HG02870 (cell line): ENCODE measurements around the gene CLCNKA.
"Not testable (repeated sequence)": the region's sequence is repeated elsewhere in the genome, so short reads cannot be mapped to it uniquely, and the experiment has no call there.

Source experiments
- ATAC-seq: cut with Tn5 transposase; IDR thresholded peaks from one replicate; pipeline ENCODE4 v1.9.1; 2021; ENCODE audit warnings: mild to moderate bottlenecking, moderate library complexity; ENCODE audit not compliant: unreplicated experiment

Gene CLCNKA

DNA sequence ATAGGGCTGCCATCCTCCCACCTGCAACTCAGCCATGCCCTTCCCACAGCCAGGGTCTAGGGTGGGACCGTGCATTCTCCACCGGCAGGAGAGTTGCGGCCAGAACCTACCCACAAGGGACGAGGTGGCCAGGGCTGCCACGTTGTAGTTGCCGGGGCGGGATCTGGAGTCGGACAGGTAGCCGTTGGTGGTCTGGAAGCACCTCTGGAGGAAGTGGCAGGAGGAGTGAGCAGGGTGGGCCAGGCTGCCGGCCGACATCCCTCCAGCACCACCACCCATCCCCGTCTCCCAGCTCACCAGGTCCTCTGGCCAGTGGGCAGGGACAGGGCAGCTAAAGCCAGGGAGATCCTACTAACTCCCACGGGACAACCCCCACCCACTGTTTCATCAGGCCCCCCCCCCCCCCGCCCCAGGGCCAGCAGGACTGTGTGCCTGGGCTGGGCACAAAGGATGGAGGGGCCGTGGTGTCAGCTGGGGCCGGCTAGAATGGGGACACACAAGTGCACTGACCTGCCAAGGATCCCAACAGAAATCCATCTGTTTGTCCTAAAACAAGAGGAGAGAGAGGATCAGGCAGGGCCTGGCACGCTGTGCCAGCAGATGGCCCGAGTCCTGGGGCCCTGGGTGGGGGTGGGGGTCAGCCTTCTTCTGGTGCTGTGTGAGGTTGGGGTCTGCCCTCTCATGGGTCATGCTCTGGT, 40.3 kb downstream of the CLCNKA start:
- not testable (repeated sequence) for ATAC-seq

DNA sequence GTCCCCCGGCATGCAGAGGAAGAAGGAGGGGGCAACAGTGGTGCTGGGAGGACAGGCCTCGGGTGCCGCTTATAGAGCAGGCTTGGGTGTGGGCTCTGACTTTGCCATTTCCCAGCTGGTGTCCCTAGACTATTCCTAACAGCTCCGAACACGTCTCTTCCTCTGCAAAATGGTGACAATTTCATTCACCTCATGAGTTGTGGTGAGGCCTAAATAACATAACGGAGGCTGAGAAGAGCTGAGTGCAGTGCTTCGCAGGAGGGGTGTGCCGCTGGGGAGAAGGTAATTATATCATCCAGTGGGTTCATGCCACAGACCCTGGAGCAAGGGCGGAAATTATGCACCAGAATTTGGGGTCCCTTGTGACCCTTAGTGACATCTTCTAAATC, 40.8 kb downstream of the CLCNKA start:
- ATAC-seq, result not testable (repeated sequence)

DNA sequence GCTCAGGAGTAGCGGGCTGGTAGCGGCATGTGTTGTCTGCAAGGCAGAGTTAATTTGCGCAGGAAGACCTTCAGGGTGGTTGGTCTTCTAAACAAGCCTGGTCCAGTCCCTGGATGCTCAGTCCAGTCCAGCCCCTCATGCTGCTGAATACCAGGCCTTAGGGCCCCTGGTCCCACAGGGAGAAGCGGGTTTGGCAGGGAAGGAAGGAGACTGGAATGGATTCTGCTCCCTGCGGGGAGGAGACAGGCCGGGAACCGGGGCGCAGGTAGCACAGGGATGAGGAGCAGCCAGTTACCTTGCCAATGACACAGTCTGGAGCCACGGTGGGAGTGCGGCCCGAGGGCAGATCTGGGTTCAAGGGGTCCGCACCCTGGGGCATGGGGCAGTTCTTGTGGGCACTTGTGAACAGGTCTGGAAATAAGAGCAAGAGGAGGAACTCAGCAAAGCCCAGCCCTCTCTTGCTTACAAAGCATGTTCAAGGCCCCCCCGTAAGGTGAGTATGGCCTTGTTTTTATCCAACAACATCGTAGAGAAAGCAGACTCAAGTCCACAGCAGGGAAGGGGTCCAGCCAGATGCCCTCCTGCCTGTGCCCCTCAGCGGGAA, 41.5 kb downstream of the CLCNKA start:
- ATAC-seq, result no peak

DNA sequence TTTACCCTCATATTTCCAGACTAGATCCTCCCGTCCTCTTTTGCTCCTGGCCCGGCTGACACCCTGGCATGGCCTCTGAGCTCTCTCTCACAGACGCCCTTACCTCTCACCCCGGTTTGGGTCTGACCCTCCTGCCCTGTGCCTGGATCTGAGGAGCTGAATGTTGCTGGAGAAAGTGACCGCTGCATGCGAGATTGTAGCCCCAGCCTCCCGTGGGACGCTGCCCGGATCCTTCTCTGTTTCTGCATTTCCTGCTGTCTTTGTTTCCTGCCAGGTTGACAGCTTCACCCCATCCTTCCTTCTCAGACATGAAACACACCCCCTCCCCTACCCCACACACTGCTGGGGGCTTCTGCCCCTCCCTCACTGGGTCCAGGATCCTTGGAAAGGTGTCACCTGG, 42.1 kb downstream of the CLCNKA start:
- ATAC-seq, result no peak

DNA sequence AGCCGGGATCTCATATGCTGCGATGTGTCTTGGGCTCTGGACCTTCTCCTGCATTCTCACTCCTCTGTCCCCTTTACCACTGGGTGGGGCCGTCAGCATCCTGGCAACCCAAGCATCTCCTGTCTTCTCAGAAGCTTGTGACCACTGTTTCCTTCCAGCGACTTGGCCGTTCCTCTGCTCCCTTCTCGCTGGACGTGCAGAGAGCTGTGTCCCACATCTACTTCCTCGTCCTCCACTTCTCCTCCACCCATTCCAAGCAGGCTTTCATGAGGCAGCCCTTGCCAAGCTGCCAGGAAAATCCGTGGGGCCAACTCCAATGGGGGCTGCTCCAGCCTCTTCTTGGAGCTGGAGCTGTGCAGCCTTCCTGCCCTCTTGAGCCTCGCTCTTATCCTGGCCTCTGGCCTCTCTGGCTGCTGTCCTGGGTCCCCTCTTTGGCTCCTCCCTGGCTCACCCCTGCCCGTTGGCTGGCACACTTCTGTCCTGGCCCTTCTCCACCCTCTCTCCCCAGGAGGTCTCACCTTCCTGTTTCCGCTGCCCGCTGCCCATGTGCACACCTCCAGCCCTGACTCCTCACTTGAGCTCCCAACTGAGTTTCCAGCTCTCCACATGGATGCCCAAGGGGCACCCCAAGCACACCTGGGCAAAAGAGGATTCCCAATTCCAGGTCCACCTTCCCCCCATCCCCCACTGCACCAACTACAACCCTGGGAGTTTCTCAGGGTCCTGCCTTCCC, 42.9 kb downstream of the CLCNKA start:
- no peak for ATAC-seq

DNA sequence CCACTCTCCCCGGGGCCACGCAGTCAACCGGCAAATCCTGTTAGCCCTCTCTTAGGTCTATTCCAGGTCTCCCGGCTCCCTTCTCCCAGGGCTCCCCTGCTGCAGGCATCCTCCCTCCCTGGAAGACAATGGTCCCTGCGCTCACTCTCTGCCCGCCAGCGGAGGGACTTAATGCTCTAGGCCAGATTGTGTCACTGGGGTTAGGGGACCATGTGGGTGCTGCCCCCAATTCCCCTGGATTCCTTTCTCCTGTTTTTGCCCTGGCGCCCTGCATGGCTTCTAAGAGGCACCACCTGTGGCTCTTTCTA, 43.4 kb downstream of the CLCNKA start:
- no peak for ATAC-seq

DNA sequence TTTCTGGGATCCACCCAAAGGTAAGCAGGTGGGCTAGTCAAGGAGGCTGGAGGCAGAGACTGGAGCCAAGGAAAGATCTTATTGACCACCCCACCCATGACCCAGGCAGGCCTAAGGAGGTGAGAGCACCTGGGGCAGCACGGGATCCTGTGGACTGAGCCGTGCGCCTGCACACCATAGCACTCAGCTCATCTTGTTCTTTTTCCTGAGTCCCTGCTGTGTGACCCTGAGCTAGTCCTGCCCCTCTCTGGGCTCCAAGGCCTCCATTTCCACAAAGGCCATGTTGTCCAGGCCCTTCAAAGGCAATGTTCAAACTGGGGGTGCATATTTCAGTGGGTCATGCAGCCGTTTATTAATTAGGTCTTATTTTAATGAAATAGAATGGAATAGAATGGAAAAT, 44.4 kb downstream of the CLCNKA start:
- ATAC-seq, result no peak

DNA sequence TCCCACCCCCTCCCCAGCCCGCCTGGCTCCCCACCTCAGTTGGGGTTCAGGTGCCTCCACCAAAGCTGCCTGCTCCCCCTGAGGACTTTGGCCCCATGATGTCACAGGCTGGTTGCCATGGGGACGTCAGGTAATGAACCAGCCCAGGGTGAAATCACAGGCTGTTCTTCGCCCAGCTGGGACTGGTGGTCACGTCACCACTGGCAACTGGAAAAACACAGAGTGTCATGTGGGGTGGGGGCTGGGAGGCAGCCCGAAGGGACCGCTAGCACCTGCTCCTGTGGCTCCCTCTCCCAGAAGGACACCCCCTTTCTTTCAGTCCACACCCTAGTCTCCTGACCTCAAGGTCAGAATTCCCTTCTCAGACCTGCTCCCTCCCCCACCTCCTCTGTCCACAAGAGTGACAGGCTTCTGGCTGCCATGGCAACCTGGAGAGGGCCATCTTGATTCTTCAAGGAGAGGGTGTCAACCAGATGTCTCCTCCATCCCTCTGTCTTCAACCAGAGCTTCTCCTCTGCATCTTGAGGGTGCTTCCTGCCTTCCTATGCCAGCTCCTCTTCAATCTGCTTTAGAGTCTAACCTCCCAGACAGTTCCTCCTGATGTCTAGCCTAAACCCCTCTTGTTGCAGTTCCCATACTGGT, 45.4 kb downstream of the CLCNKA start:
- ATAC-seq, result no peak

DNA sequence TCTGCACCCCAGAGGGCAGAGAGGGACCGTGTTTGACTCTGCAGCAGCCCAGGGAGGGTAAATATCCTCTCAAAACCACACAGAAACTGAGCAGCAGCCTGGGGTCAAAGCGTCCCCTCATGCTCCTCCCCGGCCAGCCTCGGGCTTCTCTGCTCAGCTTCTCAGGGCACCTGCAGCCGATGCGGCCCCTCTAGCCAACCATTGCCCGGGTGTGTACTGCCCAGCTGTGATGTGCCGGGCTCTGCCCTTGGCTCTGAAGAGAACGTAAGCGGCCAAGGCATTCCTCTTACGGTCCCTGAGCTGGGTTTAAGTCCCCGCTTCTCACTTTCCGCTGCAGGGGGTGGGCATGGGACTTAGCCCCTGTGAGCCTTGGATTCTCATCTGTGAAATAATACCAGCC, 46.1 kb downstream of the CLCNKA start:
- no peak for ATAC-seq

DNA sequence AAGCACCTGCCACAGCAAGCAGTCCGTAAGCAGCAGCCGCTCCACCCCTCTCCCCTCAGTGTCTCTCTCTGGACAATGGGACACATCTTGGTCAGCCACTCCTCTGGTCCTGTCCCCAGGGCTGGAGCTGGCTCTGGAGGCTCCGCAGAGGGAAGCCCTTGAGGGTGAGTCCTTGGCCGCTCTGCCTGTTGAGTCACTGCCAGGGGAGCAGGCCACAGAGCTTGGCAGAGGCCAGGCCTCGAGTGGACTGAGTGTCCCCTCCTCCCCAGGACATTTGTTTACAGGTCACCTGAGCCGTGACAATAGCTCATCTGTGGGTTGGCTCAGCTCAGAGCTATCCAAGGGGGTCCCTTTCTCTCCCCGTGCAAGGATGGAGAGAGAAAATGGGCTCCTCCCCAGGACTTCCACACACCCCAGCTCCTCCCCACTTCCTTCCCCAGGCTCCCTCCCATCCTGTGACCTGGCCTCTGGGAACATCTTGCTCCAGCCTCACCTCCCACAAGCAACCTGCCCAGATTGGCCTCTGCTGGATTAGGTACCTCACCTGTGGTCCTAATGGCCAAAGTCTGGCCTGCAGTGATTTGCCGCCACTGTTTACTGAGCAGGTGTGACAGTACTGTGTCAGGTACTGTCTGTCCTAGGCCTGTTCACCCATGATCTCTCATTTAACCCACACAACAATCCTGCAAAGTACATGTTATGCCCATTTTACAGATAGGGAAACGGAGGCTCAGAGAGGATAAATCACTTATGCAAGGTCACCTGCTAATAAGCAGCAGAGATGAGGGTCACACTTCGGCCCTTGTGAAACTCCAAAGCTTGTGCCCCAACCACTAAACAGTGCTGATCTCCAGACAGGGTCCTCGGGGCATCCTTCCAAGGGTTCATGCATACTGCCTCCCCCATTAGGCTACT, 46.8 kb downstream of the CLCNKA start:
- ATAC-seq, result no peak

DNA sequence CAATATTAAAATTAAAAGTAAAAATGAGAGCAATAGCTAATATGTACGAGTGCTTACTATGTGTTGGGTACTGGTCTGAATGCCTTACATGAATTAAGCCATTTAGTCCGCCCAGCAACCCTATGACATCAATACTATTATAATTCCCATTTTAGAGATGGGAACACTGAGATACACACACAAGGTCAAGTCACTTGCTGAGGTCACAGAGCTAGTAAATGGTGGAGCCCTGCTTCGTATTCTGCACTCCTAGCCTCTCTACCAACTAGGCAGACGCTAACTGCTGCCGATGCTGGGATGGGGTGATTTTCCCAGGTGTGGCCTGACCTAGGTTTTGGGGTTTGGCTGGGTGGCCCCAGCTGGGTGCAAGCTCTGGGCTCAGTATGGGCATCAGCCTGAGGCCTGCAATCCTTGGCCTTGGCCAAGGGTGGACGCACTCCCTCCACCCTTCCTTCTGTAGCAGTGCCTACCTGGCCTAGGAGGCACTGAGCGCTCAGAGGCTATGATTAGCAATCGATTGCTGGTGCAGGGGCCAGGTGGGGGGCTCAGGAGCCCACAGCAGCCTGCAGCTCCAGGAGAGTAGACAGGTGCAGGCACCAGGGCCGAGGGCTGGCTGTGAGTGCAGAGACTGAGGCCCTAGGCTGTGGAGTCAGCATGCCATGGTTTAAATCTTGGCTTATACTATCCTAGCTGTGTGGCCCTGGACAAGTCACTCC, 49.0 kb downstream of the CLCNKA start:
- ATAC-seq, result no peak

DNA sequence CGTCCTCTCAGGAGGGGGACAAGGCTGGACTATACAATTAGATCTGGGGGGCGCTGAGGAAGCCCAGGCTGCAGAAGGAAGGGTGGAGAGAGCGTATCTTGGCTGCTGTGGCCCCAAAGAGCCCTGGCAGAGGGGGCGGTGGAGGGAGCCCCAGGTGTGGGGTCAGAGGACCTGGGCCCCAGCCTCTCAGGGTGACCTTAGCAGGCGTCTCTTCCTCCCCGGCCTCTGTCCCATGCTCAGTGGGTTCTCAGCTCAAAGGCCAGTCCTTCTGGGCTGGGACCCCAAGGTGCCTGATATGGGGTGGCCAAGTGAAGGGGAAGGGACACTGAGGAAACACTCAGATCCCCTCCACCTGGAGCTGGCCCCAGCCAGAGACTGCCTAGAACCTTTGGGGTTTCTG, 49.8 kb downstream of the CLCNKA start:
- ATAC-seq, result no peak

DNA sequence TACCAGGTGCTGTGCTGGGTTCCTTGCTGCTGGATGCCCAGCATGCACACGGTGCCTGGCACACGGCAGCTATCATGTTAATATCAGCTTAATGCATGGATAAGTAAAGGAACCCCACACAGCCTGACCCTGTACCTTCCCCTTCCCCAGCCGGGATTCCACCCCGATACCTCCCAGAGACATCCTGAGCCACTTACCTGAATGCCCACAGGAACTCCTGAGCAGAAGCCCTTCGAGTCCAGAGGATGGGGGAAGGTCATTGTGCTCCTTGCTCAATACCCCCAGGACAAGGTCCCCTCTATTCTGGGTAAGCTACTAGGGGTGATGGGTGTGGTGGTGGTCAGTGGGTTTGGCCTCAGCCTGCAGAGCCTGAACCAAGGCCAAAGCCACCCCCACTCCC, 50.3 kb downstream of the CLCNKA start:
- ATAC-seq, result no peak

DNA sequence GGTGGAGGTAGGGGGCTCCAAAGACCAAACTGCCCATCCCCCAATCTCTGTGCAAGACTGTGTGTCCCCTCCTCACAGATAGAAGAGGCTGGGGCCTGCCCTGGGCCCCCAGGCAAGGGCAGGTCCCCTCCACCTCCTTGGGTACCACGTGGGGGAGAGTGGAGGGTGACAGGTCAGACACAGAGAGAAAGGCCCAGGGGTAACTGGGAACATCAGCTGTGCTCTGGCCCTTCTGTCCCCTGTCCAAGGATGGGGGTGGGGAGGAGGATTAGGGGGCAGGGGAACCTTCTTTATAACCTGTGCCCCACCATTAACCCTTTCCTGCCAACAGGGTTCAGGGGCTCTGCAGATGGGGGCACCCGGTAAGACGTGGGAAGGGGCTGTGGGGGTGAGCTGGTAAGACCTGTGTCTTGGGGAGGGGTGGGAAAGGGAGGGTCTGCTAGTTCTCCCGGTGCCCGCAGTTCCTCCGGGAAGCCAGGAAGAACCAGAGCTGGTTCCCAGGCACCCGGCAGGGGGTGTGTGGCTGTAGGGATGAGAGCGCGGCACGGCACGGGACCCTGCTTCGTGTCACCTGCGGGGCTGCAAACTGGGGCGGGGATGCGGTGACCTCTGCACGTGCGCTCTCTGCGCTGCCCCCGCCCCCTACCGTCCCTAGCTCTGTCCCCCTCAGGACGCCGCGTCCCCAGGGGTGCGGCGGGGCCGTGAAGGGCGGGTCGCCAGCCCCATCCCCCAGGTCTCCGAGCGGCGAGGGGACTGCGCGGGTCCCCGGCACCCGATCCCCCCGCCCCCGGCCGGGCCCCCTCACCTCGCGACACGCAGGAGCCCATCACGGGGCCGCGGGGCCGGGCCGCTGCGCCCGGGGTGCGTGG, 51.0 kb downstream of the CLCNKA start:
- no peak for ATAC-seq

DNA sequence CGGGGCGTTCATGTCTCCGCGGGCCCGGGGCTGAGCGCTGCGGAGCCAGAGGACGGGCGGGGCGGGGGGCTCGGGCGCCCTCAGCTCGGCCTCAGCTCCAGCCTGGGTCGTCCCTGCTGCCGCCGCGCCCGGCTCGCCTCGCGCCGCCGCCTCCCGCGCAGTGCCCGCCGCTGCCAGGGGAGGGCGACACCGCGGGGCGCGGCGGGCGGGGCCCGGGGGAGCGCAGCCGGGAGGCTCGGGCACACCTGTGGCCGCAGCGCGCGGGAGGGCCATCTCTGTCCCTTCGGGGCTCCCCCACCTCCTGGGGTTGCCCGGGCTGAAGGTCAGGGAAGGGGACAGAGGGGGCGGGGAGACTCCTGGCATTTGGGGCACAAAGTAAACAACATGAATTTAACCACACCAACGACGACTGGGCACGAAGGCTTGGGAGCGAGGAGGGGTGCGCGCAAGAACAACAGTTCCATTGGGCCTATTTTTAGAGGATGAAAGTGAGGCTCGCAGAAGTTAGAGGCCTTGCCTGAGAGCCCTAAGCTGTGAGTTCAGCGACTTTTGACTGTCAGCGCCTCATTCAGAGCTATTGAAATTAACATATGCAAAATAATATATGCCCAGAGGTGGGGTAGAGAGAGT, 51.8 kb downstream of the CLCNKA start, which contains the start of gene FAM131C:
TSS of gene FAM131C (minus strand) at position 162 of the 630 bp plus-strand sequence. CDS start 209 bp downstream, outside the sequence.
- no peak for ATAC-seq

DNA sequence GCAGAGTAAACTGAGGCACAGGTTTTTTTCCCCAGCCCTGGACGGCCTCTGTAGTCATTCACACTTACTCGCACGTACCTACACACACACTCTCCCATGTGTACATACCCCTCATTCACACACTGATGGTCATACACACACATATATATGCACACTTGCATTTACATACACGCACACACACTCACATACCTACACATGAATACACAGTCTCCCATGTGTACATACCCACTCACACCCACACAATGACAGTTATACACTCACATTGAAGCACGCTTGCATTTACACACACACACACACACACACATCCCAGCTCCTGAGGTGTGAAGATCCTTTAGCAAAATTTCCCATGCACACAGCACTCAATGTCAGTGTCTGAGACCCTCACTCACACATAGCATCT, 52.4 kb downstream of the CLCNKA start:
- no peak for ATAC-seq

DNA sequence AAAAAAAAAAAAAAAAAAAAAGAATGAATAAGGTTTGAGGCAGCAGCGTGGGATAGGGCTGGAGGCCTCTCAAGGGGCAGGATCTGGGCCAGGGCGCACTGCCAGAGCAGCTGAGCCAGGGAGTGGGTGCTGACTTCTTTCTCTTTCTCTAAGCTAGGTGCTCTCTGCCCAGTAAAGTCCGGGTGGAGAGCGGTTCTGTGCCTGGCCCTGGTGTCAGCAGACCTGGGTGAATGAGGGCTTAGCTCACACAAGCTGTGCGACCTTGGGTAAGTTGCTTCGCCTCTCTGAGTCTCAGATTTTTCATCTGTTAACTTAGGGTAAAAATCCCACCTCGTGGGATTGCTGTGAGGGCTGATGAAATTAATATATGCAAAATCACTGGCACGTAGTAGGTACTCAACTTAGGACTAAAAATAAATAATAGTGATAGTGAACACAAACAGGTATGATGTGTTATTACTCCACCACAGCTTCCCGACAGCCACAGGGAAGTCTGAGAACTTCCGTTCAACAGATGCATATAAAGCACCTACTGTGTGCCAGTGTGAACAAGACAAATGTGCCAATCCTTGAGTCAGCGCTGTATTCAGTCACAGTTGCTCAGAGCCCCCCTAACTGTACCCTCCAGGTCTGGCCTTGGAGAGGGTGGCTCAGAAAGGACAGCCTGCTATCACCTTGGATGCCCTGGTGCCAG, 53.6 kb downstream of the CLCNKA start:
- no peak for ATAC-seq
